ENCODE results near the gene SRCAP.
A peak's percentile ranks its signal among the peaks of the same experiment; 100 is the strongest.

SRCAP gene

DNA sequence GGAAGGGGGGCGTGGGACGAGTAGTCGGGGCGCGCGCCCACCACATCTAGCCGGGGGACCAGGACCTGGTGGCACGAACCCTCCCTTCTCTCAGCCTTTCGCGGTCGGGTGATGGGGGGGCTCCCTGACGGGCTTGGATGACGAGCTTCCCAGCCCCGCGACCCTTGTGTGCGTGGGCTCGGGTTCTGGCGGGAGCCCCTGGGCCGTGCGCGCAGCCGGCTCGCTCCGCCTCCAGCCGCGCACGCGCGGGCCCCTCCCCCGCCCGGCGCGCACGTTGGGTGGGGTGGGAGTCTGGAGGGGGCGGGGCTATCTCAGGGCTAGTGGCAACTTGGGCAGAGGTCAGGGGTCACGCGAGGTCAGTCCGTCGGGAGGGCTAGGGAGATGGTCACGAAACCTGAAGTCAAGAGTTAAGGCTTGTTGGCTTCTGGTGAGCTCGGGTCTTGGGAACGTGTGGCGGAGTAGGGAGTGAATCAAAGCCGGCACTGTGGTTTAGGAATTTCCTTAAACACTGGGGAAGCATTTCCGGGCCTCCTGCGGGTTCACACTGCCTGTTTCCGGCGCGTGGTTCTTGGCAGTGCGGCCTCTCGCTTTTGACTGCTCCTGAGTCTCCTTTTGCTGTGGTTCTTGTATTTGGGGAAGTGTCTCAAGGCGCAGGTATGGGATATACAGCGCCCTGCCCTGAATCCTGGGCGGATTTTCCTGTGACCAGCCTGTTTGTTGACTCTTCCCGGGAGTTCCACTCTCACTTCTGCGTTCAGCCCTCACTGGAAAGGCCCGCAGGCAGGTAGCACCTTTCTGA lies at the start of gene SRCAP:
SRCAP (plus strand) TSS at position 356 of the 799 bp plus-strand sequence. CDS start 1,654 bp downstream, outside the sequence.
- peak; percentile 3 for DNase-seq

DNA sequence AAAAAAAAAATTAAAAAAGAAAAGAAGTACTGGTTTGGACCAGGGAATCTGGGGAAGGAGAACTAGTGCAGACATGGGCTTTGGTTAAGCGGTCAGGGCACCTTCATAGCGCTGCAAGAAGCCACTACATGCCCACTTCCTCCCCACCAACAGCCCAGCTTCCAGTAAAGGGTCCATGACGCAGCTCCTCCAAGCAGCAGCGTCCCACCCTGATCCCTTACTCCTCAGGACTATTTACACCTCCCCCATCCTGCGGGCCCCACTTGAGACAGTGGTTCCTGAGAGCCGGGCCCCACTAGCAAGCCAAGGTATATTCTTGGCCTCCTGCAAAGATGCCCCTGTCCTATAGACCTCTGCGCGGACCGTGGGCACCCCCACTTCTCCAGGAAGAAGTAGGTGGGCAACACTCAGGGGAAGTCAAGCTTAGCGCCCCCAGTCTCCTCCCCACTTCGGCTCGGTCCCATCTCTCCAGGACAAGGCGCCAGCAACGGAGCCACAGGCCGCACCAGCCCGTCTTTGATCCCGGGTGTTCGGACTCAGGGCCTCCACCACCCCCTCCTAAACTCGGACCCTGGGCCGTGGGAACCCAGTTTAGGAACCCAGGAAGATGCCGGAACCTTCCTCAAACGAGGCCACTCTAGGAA lies 49.1 kb upstream of the SRCAP start:
- DNase-seq, result no peak

DNA sequence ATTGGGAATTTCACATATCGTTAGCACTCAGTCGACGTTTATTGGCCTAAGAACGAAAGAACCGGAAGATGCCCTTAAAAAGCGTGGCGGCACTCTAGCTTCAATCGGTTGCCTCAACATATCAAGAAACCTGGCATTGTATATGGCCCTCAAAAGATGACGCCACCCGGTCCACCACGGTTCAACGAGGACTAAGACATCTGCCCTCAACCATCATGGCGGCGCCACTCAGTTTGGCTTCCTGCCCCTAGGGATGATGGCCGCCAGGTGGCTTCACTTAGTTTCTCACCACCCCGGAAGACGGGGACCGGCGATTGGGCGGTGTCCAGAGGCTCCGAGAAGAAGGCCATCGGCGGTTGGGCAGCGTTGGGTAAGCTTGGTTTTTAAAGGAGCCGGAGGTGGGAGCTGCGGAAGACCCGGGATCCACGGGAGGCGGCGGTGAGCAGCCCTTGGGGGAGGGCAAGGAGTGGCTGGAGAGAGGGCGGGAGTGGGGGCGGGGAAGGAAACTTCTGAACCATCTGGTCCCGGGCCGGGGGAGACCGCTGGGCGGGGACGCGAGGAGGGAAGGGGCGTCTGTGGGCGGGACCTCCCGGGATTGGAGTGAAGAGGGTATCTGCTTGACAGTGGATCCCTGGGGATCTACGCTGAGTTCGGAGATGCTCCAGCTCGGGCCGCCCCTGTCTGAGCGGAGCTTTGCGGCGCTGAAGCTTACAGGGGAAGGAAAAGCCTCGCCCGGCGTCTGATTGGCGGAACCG lies 48.4 kb upstream of the SRCAP start, which contains the start of gene PRR14:
PRR14 (plus strand) TSS at position 592 of the 755 bp plus-strand sequence. CDS start 686 bp downstream, outside the sequence.
- peak; percentile 98 for DNase-seq

DNA sequence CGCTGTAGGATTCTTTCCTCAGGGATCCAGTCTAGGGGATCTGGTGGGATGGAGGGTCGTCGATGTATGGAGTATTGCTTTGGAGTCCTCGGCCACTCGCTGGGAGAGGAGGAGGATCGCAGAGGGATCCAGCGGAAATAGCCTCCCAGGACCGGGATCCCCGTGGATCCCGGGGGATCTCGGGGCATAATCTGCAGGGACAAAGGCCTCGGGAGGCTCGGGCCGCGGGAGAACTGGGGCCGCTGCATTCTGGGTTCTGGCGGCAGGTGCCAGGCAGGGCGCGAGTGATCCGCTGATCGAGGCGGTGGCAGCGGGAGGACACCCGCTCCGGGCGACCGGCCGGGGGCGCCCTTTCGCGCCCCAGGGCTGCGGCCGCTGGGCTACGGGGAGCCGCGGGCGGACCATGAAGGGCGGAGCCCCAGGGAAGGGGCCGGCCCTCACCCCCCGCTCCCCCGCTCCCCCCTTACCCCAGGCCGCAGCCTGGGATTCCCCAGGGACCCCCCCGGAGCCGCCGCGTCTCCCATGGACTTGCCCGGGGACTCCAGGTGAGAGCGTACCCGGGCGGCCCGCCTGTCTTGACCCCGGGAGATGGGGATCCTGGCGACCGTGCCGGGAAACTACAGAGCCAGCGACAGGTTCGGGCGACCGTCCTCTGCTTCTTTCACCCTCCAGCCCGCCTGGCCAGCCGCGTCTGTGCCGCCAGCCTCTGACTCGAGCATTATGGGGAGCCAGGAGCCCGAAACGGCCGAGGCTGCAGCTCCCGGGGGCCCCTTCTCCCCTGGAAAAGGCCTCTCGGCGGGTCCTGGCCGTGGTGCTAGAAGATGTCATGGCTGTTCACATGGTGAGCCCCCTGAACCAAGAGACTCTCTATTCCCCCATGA lies 47.6 kb upstream of the SRCAP start:
- peak; percentile 6 for DNase-seq

DNA sequence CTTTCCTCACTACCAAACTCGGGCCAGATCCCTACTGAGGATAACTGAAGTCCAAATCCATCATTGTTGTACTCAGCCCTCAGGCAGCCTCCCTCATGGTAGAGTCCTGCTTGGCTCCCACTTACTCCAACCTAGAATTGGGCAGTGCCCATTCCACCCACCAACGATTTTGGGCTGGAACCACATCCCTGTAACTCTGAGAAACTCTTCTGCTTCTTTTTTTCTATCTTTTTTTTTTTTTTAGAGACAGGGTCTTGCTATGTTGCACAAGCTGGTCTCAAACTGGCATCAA lies 47.0 kb upstream of the SRCAP start:
- no peak for DNase-seq

DNA sequence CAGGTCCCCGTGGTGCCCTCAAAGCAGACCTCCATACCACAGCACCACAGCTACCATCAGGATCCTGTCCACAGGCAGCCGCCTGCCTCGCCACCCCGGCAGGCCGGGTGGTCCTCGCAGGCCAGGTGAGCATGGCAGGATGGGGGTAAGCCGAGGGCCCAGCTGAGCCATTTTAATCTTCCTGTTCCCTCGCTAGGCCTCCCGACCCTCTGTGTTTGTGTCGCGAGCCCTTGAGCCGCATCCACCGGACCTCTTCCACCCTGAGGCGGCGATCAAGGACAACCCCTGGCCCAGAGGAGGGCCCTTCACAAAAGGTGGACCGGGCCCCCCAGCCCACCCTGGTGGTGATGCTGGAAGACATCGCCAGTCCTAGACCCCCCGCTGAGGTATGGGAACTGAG lies 46.3 kb upstream of the SRCAP start:
- DNase-seq, result no peak

DNA sequence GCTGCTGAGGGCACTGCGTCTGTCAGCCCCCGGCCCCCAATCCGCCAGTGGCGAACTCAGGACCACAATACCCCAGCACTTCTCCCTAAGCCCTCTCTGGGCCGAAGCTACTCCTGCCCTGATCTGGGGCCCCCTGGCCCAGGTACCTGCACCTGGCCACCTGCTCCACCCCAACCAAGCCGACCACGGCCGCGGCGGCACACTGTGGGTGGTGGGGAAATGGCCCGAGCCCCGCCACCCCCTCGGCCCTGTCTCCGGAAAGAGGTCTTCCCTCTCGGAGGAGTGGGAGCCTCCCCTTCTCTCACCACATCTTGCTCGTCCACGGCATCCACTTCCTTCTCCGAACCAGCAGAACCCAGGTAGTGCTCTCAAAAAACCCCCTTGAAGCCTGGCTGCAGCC lies 44.1 kb upstream of the SRCAP start:
- DNase-seq, result no peak

DNA sequence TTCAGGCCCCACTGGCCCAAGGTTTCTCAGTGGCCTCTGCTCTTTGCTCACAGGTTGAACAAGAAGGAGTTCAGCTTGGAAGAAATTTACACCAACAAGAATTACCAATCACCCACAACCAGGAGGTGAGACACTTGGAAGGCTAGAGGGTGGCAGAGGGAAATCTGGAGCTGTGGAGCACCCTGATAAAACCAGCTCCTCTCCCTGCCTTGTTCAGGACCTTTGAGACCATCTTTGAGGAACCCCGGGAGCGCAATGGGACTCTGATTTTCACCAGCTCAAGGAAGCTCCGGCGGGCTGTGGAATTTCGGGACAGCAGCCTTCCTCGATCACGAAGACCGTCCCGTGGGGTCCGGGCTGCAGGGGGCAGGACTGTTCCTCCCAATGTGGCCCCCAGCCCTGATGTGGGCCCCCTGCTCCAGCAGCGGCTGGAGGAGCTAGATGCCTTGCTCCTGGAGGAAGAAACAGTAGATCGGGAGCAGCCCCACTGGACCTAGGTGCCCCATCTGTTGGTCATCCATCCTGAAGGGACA lies 43.1 kb upstream of the SRCAP start:
- DNase-seq, result no peak

DNA sequence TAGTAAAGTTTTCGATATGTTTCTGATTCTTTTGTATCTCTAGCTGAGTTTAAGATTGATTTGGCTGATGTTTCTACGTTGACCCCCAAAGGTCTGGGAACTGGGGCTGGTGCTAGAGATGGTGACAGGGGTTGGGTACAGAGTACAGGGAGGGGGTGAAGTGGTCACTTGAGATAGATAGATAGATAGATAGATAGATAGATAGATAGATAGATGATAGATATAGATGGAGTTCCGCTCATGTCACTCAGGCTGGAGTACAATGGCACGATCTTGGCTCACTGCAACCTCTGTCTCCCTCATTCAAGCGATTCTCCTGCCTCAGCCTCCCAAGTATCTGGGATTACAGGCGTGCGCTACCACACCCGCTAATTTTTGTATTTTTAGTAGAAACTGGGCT lies 42.6 kb upstream of the SRCAP start:
- no peak for DNase-seq

DNA sequence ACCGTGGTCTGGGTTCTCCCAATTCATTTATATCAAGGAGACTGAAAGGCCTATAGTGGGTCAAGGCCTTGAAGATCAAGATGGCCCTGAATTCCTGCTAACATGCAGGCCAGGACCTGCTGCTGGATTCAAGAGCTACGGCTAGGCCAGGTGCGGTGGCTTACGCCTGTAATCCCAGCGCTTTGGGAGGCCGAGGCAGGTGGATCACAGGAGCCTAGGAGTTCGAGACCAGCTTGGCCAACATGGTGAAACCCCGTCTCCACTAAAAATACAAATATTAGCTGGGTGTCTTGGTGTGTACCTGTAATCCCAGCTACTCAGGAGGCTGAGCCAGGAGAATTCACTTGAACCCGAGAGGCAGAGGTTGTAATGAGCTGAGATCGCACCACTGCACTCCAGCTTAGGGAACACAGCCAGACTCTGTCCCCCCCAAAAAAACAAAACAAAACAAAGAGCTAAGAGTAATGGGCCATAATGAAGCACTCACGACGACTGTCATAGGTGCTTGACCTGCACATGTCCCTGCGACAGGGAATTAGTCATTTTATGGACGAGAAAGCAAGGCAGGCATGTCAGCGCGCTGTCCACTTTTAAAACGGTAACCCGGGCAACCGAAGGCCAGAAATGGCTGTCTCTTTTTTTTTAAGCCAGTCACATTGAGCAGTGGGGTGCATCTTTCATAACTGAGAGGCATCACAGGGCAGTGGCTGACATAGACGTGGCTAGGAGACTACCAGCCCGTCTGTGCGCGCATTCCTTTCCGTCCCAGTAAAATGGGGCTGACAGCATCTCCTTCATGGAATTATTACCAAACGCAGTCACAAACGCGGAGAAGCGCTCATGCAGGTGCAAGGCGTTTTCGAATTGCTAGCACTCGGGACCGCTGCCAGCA lies 41.8 kb upstream of the SRCAP start:
- no peak for DNase-seq

DNA sequence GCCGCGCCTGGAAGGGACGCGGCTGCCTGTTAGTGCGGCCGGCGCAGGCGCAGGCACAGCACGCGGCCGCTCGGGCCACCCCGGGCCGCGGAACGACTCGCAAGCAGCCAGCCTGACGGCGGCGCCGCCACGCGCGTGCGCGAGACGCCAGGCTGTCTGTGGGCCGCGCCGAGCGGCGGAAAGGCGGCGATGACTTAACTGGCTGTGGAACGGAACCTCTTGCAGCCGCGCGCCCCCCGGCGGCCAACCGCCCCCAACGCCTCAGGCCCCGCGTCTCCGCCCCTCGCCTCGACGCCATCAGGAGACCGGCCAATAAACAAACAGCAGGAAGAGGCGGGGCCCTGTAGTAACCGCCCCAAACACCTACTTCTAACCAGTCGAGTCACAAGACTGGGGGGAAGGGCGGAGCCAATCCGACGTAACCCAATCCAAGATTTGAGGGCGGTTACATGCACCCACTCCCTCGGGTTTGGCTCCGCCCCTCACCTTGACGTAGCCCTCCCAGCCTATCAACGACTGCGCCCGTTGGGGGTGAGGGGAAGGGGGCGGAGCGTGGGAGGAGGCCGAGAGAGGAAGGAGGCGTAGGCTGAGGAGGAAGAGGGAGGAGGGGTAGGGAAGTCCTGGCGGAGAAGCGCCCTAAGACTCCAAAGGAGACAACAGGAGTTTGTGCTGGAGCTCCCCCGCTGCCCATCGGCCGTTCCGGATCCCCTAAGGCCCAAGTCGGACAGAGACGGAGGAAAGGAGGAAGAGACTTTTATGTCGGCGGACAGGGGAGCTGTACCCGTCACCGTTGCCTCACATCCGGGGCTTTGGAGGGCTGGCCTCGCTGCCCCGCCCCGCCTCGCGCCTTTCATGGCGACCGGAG lies 40.9 kb upstream of the SRCAP start, which contains the start of gene FBRS:
FBRS (plus strand) TSS at position 566 of the 865 bp plus-strand sequence. CDS start 1,088 bp downstream, outside the sequence.
- peak; percentile 99 for DNase-seq

DNA sequence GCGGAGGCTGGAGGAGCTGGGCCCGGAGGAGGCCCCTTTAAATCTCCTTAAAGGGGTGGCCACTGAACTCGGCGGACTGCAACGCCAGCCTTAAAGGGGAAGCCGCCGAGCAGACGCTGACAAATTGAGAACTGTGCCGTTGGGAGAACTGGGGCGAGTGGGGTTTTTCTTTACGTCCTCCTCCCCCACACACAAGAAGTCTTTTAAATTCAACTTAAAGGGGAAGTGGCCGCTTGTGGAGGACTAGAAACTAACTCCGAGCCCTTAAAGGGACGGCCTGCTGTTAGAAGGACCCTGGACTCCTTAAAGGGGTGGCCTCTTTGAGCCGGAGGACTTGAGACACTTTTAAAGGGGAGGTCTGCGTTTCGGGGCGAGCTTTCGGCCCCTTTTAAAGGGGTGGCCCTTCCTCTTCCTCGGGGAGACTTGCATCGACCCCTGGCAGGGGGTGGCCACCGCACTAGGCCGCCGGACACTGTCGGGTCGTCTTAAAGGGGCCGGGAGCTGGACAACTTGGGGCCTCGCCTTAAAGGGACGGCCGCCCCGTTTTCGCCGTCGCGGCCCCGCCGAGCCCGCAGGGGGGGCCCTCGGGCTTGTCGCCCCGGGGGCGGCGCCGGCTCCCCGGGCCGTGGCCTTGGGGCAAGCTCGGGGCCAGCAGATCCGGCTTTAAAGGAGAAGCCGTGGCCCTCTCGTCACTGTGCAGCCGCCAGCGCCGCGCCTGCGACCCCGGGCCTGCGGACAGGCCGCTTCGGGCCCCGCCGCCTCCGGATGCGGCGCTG lies 40.1 kb upstream of the SRCAP start:
- peak; percentile 87 for DNase-seq

DNA sequence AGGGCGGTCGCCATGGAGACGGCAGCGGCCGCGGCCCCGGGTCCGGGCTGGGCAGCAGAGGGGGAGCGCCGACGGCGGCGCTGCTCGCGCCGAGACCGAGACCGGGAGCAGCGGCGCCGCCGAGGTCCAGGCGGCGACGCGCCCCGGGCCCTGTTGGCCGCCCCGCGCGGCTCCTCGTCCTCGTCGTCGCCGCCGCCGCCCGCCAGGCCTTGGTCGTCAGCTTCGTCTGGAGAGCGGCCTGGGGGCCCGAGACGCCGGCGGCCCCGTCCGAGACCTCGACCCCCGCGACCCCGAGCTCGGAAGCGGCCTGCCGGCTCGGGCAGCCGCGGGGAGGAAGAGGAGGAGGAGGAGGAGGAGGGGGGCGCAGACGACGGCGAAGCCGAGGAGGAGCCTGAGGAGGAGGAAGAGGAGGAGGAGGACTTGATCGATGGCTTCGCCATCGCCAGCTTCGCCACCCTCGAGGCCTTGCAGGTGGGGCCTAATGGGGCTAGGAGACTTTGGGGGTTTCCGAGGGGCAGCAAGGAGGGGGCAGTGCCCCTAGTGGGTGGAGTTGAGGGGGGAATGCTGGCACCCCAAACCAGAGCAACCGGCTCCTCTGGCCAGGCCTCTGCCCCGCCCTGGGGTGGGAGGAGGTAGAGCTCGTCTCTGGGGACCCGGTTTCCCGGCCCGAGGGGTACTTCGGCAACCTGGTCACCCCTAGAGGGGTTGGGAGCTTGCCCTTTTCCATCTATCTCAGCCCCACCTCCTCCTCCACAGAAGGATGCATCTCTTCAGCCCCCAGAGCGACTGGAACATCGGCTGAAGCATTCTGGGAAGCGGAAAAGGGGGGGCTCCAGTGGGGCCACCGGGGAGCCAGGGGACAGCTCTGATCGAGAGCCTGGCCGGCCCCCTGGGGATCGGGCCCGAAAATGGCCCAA lies 39.2 kb upstream of the SRCAP start:
- DNase-seq, result no peak

DNA sequence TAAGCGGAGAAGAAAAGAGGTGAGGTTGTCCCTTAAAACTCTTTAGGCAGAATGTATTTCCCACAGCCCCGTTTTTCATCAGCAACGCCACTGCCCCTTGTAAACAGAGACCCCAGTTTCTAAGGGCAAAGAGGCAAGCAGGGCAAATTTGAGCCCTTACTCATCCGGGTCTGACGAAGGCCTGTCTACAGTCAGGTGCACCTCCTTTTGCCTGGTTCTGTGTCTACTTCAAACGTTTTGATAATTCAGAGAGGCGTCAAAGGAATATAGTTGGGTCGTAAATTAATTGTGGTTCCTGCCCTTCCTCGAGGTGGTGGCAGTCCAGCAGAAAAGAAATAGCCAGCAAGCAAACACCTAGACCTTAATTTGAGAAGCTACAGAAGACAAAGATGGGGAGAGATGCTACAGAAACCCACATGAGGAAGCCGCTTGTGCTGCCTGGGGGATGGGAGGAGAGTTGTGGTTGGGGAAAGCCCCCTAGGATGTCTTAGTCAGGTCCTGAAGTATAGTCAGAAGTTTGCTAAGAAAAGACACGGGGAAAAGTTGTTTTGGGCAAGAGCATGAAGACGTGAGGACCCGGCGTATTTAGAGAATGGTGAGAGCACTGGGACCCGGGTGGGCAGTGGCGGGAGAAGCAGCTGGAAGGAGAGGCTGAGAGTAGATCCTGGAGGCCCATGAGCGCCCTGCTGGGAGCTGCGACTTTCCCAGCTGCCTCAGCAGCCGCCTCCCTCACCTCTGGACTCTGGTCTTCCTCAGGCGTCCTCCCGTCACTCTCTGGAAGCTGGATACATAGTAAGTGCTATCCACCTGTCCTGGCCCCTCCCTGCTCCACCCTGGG lies 38.3 kb upstream of the SRCAP start:
- no peak for DNase-seq

DNA sequence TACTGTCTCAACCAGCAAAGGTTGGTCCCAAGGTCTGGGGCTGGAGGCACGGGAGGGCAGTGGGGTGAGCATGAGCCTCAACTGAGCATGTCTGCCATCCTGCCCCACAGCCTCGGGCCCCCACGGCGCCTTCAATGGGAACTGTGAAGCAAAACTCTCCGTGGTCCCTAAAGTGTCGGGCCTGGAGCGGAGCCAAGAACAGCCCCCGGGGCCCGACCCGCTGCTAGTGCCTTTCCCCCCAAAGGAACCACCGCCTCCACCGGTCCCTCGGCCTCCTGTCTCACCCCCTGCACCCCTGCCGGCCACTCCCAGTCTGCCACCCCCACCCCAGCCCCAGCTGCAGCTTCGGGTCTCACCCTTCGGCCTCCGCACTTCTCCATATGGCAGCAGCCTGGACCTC lies 36.5 kb upstream of the SRCAP start:
- DNase-seq, result no peak

DNA sequence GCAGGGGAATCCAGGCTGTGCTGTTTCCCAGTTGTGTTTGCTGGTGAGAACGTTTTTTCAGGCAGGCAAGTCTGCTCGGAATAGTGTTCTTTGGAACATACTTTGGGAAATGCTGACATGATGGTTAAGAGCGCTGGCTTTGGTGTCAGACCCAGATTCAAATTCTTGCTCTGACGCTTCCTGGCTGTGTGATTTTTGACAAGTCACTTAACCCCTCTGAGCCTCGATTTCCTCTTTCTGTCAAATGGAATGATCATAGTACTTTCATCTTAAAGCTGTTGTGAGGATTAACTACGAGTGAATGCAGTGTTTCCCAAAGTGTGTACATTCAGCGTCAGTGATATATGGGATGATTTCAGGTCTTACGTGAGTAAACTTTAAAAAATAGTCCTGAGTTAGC lies 35.9 kb upstream of the SRCAP start:
- DNase-seq, result no peak

DNA sequence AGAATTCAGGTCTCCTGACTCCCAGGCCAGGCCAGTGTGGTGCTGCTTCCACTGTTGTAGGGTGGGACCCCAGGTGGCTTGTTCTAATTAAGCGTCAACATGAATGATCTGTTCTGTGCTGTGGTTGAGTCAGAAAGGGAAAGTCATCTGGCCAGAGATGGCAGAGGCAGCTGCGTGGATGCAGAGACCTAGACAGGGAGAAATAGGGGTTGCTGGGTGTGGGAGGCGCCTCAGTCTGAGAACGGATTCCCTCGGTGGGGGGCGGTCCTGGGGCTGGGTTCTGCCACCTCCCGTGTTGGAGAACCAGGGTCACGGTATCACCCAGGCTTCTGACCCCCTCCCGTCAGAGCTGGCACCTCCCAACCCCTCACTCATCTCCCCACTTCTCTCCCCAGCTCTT lies 35.2 kb upstream of the SRCAP start:
- DNase-seq, result no peak

All from NCI-H1436 treated with DMSO at 0.1 percent for 48 hours (cell line).